MG63 (cell line): ENCODE results near the gene CAP1. TPM values are rescaled to one million over a fixed set of nuclear protein-coding genes. Genes with fewer than 3 reads are reported as not detected.
"Not testable (repeated sequence)": the region's sequence is repeated elsewhere in the genome, so short reads cannot be mapped to it uniquely, and the experiment has no call there.

Source experiments
- DNase-seq: peaks from one replicate; pipeline ENCODE4 v3.0.0-alpha.2; 2020
- H3K27me3 ChIP-seq: fragments of 250-450 bp; sonication (Bioruptor Pico); 2 replicates; pipeline ENCODE4 v1.5.1; 2020; ENCODE audit warnings: mild to moderate bottlenecking, moderate library complexity
- H3K36me3 ChIP-seq: fragments of 250-450 bp; sonication (Bioruptor Pico); 2 replicates; pipeline ENCODE4 v1.5.1; 2020; ENCODE audit warnings: mild to moderate bottlenecking, moderate library complexity
- H3K4me3 ChIP-seq: fragments of 250-450 bp; sonication (Bioruptor Pico); 2 replicates; pipeline ENCODE4 v1.5.1; 2020; ENCODE audit warnings: mild to moderate bottlenecking, moderate library complexity
- H3K9me3 ChIP-seq: fragments of 250-450 bp; sonication (Bioruptor Pico); 2 replicates; pipeline ENCODE4 v1.5.1; 2020; ENCODE audit warnings: mild to moderate bottlenecking, moderate library complexity
- total RNA-seq: library from RNA; depleted of rRNA; stranded (reverse); fragments of >200 nt; shearing (Covaris generic); gene quantifications from 2 replicates; pipeline ENCODE4 v1.2.3, GENCODE V29; 2014; ENCODE audit warnings: low replicate concordance

Gene CAP1
- total RNA-seq, 1 experiment from 2014 or later = 175 TPM

DNA sequence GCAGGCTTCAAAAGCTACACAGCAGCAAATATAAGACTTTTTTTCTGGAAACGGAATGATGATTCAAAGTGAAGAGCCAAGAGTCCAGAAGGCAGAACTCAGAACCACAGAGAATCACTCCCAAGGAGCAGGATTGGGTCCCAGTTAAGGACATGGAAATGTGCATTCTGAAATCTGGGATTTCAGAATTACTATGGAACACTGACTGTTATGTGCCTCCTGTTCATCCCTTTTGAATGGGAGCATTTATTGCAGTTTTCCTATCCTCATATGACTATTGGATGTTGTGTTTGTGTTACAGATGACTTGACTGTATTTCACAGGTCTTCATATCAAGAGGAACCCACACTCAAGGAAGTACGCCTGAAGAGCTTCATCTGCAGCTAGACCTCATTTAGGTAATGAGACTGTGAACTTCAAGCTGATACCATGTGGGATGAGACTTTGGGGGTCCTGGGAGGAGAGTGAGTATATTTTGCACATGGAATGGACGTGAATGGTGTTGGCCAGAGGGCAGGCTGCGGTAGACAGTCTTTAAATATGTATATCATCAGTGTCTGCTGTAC, 17.1 kb upstream of the CAP1 start:
- H3K4me3 ChIP-seq = no peak overlapping the region
- peaks cover 5% of the 10 kb centered on the region for H3K9me3 ChIP-seq
- H3K36me3 ChIP-seq = no peaks in the 10 kb centered on the region
- no peak for DNase-seq
- H3K27me3 ChIP-seq = no peaks in the 10 kb centered on the region

DNA sequence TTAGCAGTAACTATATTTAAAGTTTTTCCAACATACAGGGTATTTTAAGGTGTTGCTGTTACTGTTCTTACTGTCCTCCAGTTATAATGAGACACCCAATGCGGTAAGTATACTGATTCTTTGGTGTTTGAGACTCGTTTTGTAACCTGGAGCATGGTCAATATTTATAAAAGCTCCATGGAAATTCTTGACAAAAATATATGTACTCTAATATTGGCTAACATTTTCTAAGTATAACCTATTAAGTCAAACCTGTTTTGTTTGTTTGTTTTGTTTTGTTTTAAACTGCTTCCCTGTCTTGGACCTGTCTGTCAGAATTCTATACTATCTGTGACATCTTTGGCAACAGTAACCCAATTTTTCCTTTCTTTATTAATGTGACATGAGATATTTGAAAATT, 15.9 kb upstream of the CAP1 start:
- H3K9me3 ChIP-seq = peaks cover 5% of the 10 kb centered on the region
- no peaks in the 10 kb centered on the region for H3K27me3 ChIP-seq
- no peak overlapping the region for H3K4me3 ChIP-seq
- DNase-seq = no peak
- H3K36me3 ChIP-seq = no peaks in the 10 kb centered on the region

DNA sequence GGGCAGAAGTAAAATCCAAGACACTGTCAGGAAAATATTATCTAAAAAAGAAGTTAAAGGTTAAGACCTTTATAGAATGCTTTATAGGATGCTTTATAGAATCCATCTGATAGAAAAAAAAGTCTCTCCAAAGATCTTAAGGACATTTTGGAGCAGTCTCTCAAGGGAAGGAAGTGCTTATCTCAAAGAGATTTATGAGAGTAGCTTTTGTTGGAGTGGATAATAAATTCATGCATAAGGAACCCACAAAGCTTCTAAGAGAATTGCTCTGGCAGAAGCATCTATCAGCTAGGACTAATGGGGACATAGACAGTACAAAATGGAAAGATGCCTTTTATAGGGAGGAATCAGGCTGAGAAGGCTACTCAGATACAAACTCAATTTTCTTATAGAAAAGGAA, 12.9 kb upstream of the CAP1 start:
- no peak overlapping the region for H3K4me3 ChIP-seq
- H3K9me3 ChIP-seq = peaks cover 5% of the 10 kb centered on the region

DNA sequence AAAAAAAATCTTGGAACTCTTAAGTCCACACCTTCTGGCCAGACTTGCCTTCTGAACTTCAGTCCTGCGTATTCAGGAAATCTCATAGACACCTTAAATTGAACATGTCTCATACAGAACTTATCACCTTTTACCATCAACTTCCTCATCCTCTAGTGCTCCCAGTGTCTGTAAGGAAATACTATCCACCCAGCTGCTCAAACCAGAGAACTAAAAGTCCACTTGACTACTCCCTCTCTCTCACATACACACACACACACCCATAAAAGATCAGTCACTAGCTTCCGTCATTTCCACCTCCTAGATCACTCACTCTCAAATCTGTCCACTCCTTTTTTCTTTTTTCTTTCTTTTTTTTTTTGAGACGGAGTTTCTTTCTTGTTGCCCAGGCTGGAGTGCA, 10.9 kb upstream of the CAP1 start:
- Histone ChIP-seq H3K9me3 (no peaks in the 10 kb centered on the region), H3K27me3 (no peaks in the 10 kb centered on the region), H3K4me3 (no peak overlapping the region), H3K36me3 (no peaks in the 10 kb centered on the region)
- DNase-seq = no peak

More for the DNA sequence above, 12.9 kb upstream of the CAP1 start:
- no peak for DNase-seq
- H3K36me3 ChIP-seq = no peaks in the 10 kb centered on the region
- no peaks in the 10 kb centered on the region for H3K27me3 ChIP-seq

DNA sequence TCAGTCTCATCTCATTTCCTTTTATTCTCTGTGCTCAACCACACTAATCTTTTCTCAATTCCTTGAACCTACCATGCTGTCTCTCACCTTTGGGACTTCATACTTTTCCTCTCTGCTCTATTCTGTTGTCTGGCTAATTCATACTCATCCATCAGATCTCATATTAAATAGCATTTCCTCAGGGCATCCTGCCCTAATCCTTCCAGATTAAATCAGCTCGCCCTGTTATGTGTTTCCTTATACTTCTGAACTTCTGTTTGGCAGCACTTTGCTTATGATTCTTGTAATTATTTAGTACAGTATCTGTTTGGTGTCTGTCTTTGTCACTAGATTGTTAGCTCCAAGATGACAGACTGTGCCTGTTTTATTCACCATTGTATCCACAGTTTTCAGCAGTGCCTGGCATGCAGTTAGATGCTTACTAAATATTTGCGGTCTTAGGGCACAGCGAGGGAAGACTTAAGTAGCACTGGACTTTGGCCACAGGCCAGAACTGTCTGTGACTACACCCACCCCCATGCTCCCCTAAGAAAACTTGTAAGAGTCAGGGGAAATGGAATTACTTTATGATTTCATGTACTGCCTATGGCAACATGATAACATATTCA, 9.9 kb upstream of the CAP1 start:
- H3K36me3 ChIP-seq = no peaks in the 10 kb centered on the region
- H3K27me3 ChIP-seq = no peaks in the 10 kb centered on the region
- no peaks in the 10 kb centered on the region for H3K9me3 ChIP-seq
- no peak overlapping the region for H3K4me3 ChIP-seq
- DNase-seq = peak; percentile 56

DNA sequence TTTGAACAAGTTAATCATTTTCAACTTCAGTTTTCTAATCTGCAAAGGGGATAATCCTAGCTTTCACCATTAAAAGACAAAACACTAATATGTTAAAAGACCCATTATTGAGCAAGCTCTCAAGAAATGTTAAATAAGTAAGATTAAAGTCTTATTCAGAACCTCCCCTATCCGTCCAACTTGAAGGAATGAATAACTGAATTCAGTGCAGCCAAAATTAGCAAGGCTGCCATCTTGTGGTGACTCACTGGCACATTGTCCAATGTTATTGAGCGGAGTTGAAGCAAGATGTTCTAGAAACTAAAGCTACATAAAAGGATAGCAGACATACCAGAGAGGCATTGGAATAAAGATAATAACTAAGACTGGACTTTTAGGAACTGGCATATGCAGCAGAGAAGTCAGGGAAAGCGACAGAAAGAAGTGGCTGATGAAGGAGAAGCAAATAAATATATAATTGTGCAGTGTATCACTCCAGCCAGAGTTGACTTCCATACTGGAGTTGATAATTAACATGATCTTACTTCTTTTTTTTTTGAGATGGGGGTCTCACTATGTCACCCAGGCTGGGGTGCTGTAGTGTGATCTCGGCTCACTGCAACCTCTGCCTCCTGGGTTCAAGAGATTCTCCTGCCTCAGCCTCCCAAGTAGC, 8.2 kb upstream of the CAP1 start:
- peak; percentile 48 for DNase-seq
- H3K9me3 ChIP-seq = no peaks in the 10 kb centered on the region
- no peaks in the 10 kb centered on the region for H3K36me3 ChIP-seq
- no peak overlapping the region for H3K4me3 ChIP-seq
- no peaks in the 10 kb centered on the region for H3K27me3 ChIP-seq

DNA sequence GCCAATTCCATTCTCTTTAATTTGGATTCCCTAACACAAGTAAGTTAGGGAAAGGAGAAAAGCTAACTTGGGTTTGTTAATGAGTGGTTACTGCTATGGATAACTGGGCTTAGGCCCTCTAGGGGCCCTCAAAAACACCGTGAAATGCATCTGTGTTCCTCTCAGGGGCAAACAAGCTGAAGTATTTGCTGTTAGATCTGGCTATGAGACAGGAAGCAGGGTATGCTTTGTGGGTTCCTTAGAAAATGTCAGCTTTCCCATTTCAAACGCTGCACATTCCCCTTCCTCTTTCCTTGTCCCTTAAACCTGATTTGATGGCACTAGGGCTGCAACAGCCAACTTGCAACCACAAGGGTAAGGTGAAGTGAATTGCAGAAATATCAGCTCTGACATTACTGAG, 5.7 kb upstream of the CAP1 start:
- DNase-seq = no peak
- Histone ChIP-seq H3K27me3 (no peaks in the 10 kb centered on the region), H3K36me3 (no peaks in the 10 kb centered on the region), H3K9me3 (no peaks in the 10 kb centered on the region), H3K4me3 (no peak overlapping the region)

DNA sequence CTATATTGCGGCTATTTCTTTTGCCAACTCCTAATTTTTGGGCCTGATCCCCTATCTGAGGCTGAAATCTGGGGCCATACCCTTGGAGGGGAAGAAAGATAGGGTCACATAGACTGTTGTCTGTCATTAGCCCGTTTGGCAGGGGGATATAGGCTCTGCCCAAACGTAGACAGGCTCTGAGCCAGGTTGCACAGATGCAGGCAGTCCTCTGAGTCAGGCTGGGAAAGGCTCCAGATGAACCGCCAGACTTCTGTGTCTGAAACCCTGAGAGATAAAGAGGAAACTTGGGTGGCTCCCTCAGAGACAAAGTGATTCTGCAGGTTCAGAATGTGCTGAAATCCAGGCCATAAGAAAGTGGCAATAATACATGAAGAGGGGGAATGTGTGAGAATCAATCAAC, 4.0 kb upstream of the CAP1 start:
- Histone ChIP-seq H3K4me3 (no peak overlapping the region), H3K9me3 (no peaks in the 10 kb centered on the region), H3K36me3 (no peaks in the 10 kb centered on the region; the same call in 1 of the 2 replicates), H3K27me3 (no peaks in the 10 kb centered on the region)
- peak; percentile 92 for DNase-seq

DNA sequence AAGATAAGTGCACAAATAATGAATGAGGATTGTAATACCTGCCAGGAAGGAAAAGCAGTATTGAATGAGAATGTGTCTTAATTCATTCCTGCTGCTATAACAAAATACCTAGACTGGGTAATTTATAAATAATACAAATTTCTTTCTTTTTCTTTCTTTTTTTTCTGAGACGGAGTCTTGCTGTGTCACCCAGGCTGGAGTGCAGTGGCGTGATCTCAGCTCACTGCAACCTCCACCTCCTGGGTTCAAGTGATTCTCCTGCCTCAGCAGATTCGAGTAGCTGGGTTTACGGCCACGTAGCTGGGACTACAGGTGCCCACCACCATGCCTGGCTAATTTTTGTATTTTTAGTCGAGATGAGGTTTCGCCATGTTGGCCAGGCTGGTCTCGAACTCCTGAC, 3.3 kb upstream of the CAP1 start:
- not testable (repeated sequence) for H3K9me3 ChIP-seq, H3K36me3 ChIP-seq, DNase-seq, H3K27me3 ChIP-seq, H3K4me3 ChIP-seq

DNA sequence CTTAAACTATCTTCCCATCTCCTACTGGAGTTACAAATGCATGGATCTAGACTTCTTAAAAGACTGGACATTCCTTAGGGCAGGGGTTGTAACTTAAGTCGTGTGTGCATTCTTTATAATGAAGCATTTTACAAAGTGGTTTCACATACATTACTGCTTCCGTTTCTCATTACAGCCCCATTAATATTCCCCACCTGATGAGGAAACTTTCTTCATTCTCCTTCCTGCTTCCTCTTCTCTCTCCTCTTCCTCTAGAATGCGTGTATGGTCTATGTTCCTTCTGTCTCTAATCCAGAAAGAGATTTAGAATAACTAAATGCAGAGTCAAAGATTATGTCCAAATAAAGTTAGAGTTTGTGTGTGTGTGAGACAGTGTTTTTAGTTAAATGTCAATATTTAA, 1.8 kb upstream of the CAP1 start:
- no peak for DNase-seq
- Histone ChIP-seq H3K27me3 (no peaks in the 10 kb centered on the region), H3K36me3 (peaks cover 16% of the 10 kb centered on the region), H3K9me3 (no peaks in the 10 kb centered on the region), H3K4me3 (peak overlapping the region; percentile 97; the same call in 1 of the 2 replicates)

DNA sequence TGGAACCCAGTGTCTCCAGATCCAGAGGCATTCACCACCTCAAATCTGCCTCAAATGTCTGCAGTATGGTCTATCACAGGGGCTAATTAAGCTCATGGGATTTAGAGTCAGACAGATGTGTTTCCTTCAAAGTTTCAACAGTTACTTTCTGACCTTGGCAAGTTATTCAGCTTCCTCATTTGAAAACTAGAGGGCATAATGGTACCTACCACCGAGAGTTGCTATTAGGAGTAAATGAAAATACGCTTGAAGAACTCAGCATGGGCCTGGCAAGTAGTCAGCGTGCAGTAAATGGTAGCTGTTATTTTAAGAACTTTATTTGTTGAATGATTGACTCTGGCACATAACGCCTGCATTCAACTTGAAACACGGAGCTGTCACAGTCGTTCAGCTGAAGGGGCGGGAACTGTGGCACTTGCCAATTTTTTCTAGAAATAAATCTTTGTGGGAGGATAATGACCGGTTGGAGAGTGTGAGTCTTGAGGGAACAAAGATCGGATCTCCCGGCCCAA, 1.2 kb upstream of the CAP1 start:
- H3K27me3 ChIP-seq = no peaks in the 10 kb centered on the region
- H3K9me3 ChIP-seq = no peaks in the 10 kb centered on the region
- peak; percentile 58 for DNase-seq
- H3K36me3 ChIP-seq = peaks cover 20% of the 10 kb centered on the region
- H3K4me3 ChIP-seq = peak overlapping the region; percentile 97

DNA sequence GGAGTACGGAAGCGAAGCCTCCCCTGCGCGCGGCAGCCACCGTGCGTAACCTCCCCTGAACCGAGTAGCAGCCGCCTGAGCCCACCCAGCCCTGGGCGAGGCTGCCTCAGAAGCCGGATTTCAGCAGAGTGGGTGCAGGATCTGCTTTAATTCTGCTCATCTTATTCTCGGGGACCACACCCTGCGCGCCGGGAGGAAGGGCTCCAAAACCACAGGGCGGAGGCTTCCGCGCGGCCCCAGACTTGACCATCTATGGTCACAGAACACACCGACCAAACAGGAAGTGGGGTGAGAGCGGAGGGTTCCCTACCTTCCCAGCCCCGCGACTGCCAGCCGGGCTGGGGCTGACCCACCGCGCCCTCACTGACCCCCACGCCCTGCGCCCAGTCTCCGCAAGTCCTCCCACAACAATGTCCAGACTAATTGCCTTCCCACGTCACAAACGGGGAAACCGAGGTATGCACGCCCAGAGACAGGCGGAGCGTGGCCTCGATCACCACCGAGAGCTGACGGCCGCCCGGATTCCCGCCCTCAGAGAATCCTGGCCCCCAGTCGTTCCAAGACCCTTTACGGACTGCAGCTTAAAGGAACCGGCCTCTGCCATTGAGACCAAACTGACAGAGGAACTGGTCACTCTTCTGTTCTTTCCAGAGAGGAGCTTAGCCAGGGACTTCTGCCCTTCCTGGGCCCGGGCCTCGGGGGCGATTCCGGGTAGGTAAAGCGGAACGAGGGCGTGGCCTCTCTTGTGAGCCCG, 595 bp upstream of the CAP1 start:
- Histone ChIP-seq H3K27me3 (no peaks in the 10 kb centered on the region), H3K36me3 (peaks cover 23% of the 10 kb centered on the region), H3K4me3 (peak overlapping the region; percentile 97), H3K9me3 (no peaks in the 10 kb centered on the region)
- DNase-seq = peak; percentile 87

DNA sequence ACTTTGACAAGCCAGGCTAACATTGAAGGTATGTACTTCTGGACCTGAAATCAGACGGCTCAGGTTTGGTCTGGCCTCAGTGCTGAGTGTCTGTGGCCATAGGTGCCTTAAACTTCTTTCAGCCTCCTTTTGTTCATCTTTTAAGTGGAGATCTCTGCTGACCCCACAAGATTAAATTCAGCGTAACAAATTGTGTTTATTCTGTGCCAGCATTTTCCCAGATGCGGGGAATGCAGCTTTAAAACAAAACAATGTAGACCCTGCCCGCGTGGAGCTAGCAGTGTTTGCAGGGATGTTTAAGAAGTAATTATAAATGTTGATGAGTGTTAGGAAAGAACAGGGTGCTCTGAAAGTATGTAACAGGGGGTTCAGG, 923 bp downstream of the CAP1 start:
- Histone ChIP-seq H3K4me3 (peak overlapping the region; percentile 97), H3K9me3 (no peaks in the 10 kb centered on the region), H3K36me3 (peaks cover 33% of the 10 kb centered on the region), H3K27me3 (no peaks in the 10 kb centered on the region)
- no peak for DNase-seq

DNA sequence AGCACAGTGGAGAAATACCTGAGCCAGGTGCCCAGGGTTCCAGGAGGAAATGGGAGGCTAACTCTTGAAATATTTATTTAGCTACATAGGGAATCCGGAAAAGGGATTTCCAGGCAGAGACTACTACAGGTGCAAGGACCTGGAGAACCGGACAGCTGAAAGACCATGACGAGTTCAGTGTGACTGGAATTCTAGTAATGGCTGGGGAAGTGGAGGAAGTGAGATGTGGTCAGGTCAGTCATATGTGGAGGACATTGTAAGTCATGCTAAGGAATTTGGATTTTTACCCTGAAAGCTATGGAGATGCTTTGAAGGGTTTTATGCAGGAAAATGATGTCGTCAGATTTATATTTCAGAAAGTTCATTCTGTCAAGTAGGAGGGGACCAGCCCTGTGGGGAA, 1.8 kb downstream of the CAP1 start:
- Histone ChIP-seq H3K36me3 (peaks cover 36% of the 10 kb centered on the region), H3K4me3 (no peak overlapping the region; the same call in 1 of the 2 replicates), H3K27me3 (no peaks in the 10 kb centered on the region), H3K9me3 (no peaks in the 10 kb centered on the region)
- no peak for DNase-seq

DNA sequence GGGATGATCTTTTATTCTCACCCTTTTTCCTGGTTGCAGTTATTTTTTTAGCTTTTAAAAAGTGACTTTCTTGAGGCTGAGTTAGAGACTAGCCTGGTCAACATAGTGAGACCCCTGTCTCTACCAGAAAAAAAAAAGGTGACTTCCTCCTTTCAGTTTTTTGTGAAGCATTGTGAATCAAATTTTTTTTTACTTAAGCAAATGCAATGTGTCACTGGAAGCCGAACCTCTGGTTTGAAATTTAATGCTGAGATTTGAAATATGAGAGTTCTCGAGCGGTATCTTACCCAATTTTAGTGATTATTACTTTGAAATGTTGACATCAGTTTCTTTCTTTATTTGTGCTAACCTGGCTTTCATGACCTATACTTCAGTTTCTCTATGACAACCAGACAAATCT, 3.6 kb downstream of the CAP1 start:
- no peaks in the 10 kb centered on the region for H3K27me3 ChIP-seq
- no peak for DNase-seq
- peaks cover 41% of the 10 kb centered on the region for H3K36me3 ChIP-seq
- no peaks in the 10 kb centered on the region for H3K9me3 ChIP-seq
- no peak overlapping the region for H3K4me3 ChIP-seq

DNA sequence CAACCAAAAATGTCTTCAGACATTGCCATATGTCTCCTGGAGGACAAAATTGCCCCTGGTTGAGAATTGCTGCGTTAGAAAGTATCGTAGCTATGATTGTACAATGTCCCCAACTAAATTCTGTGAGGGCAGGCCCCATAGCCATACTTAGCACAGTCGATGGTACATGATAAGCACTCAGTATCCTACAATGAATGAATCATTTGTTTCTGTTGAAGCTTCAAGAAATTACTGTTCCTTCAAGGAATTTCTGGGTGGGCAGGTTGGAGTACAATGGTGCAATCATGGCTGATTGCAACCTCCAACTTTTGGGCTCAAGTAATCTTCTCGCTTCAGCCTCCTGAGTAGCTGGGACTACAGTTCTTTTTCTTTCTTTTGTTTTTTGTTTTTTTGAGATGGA, 4.7 kb downstream of the CAP1 start:
- H3K36me3 ChIP-seq = peaks cover 47% of the 10 kb centered on the region
- H3K27me3 ChIP-seq = no peaks in the 10 kb centered on the region
- no peaks in the 10 kb centered on the region for H3K9me3 ChIP-seq
- no peak overlapping the region for H3K4me3 ChIP-seq
- DNase-seq = no peak

DNA sequence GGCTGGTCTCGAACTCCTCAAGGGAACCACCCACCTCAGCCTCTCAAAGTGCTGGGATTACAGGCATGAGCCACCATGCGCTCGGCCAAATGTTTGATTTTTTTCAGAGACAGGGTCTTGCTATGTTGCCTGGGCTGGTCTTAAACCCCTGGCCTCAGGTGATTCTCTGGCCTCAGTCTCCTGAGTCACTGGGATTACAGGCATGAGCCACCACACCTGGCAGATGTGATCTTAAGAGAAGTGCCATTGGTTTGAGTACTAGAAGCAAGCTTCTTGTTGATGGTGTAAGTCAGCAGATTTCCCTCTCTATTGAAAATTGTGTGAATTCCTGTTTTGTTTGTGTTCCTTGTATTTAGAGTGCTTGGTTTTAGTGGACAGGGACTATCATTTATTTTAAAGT, 5.2 kb downstream of the CAP1 start:
- peaks cover 51% of the 10 kb centered on the region for H3K36me3 ChIP-seq
- H3K4me3 ChIP-seq = no peak overlapping the region
- no peaks in the 10 kb centered on the region for H3K9me3 ChIP-seq
- no peaks in the 10 kb centered on the region for H3K27me3 ChIP-seq
- DNase-seq = no peak
